ENCODE measurements around the gene ZMIZ1.

The ZMIZ1 gene

DNA sequence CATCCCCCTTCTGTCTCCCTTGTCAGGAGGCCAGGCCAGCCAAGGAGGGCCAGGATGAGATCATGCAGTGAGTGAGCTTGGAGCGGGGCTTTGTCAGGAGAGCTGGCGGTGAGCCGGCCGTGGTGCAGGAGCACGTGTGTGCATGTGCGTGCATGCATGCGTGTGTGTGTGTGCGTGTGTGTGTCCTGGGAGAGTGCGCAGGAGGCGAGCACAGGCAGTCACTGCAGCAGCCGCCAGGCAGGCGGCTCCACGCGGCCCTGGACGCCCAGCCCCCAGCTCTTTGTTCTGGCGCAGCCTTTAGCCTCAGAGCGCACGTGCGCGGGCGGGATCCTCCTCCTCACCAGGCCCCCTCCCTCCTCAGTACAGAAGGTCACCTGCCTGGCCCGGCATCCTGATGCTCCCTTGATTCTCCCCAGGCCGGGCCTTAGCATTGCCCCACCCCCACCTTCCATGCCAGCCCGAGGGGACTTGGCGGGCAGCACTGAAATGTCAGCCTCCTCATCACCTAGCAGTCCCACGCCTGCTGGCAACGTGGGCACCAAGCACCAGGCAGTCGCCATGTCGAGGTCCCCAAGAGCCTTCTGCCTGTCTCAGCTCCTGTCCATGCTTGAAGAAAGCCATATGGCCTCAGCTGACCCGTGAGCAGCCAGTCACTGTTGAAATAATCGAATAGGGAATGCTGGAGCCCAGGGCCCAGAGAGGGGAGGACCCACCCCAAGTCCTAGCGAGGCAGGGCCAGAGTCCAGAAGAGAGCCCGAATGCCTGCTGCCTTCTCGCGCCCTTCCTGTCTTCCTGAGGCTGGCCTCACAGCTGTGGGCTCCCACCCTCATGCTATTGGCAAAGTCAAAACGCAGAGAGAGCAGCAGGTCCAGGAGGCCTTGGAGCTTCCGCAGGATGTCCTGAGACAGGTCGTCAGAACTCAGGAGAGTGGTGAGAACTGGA is 152.6 kb downstream of the ZMIZ1 start:
- H3K4me3 ChIP-seq (replicated peaks in 1 of 2; ENCODE audit: low read depth in 2 of 2, low read length in 2 of 2) = no peak overlapping the region
- peak; percentile 78 to 92 for DNase-seq (ENCODE audit: low read depth in 2 of 2)
- TF ChIP-seq, protein P1, sequence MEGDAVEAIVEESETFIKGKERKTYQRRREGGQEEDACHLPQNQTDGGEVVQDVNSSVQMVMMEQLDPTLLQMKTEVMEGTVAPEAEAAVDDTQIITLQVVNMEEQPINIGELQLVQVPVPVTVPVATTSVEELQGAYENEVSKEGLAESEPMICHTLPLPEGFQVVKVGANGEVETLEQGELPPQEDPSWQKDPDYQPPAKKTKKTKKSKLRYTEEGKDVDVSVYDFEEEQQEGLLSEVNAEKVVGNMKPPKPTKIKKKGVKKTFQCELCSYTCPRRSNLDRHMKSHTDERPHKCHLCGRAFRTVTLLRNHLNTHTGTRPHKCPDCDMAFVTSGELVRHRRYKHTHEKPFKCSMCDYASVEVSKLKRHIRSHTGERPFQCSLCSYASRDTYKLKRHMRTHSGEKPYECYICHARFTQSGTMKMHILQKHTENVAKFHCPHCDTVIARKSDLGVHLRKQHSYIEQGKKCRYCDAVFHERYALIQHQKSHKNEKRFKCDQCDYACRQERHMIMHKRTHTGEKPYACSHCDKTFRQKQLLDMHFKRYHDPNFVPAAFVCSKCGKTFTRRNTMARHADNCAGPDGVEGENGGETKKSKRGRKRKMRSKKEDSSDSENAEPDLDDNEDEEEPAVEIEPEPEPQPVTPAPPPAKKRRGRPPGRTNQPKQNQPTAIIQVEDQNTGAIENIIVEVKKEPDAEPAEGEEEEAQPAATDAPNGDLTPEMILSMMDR (IDR thresholded peaks at IDR 0.05; ENCODE audit: low read depth, low read length) = no peak

DNA sequence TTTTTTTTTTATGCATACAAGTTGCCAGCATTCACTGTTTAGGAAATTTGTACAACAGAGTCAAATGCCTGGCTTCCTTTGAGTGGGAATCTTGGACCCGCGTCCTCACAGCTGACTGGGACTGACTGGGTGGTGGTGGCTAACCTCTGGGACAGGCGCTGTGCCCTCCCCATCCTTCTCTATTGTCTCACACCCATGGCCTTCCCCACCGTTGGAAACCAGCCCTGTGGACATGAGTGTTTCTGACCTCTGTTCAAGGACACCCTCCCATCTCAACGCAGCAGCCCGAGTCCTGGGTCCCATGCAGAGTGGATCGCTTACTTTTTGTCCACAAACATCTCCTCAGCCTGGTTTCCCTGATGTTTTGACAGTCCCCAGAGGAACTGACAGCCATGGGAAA is 153.4 kb downstream of the ZMIZ1 start:
- H3K4me3 ChIP-seq (replicated peaks in 1 of 2; ENCODE audit: low read depth in 2 of 2, low read length in 2 of 2) = no peak overlapping the region
- DNase-seq (ENCODE audit: low read depth in 2 of 2) = no peak
- TF ChIP-seq, protein P1 (IDR thresholded peaks at IDR 0.05; ENCODE audit: low read depth, low read length) = no peak

DNA sequence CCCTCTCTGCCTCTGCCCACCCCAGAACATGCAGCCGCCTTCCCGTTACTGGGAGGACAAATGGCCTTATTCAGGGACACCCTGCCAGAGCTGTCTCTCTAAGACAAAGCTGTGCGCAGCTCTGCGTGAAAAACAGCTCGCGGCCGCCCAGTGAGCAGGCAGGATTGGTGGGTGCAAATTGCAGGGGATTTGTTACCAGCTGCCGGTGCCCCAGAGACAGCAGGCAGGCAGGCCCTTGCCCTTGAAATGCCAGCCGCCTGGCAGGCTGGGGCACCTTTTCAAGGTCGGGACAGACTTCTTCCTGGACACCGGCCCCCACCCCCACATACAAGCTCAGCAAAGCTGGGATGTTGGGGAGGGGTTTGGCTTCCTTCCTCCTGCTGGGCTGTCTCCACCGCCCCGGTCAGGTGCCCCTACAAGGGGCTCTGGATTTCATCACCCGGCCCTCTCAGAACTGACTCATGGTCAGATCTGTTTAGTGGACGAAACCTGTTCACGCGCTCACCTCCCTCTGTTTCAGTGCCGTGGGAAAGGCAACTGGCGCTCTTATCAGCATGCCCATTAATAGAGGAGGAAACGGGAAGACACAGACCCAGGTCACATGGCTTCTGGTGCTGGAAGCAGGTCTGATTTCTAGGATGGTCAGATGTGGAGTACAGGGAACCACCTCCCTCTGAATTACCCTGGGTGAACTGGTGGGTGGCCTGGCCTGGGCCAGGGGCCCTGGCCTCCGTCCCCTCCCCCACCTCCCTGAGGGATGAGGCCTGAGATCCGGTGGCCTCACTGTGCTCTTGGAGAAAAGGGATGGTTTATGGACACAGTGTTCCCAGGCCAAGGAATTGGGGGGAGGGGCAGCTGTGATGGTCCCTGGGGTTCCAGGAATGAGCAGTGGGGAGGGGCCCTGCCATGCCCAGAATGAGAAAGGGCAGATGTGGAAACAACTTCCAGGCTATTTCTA is 154.6 kb downstream of the ZMIZ1 start:
- TF ChIP-seq, protein P1 (IDR thresholded peaks at IDR 0.05; ENCODE audit: low read depth, low read length) = no peak

DNA sequence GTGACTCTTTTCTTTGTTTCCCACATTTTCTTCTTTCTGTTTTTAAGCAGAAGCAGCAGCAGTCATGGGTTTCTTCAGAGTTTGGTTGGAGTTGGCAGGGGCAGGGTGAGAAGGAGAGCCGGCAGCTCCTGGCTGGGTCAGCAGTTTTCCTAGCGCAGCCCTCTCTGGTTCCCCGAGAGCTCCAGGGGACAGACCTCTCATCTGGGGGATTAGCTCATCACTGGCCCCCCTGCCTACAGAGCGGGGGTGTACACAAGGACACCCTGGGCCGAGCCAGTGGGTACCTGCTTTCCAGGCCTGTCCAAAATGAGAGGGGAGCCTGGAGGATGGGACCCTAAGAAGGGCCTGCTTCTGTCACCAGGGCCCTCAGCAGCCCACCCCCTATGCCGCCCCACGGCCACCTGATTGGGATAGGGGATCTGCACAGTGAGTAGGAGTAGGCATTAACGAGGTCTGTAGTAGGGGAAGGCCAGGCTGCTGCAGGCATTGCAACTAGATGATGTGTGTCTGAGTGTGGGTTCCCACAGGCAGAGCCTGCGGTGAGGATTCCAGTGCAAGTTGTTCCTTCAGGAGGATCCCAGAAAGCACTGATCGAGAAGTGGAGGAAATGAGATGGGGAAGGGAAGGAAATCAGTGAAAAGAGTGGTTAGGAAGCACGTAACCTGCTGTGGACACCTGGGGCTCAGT is 155.6 kb downstream of the ZMIZ1 start:
- TF ChIP-seq, protein P1 (IDR thresholded peaks at IDR 0.05; ENCODE audit: low read depth, low read length) = no peak
- no peak for DNase-seq (ENCODE audit: low read depth in 2 of 2)
- no peak overlapping the region for H3K4me3 ChIP-seq (replicated peaks in 1 of 2; ENCODE audit: low read depth in 2 of 2, low read length in 2 of 2)

More for the DNA sequence above, 154.6 kb downstream of the ZMIZ1 start:
- peak; percentile 43 to 90 for DNase-seq (ENCODE audit: low read depth in 2 of 2)
- H3K4me3 ChIP-seq (replicated peaks in 1 of 2; ENCODE audit: low read depth in 2 of 2, low read length in 2 of 2) = no peak overlapping the region

DNA sequence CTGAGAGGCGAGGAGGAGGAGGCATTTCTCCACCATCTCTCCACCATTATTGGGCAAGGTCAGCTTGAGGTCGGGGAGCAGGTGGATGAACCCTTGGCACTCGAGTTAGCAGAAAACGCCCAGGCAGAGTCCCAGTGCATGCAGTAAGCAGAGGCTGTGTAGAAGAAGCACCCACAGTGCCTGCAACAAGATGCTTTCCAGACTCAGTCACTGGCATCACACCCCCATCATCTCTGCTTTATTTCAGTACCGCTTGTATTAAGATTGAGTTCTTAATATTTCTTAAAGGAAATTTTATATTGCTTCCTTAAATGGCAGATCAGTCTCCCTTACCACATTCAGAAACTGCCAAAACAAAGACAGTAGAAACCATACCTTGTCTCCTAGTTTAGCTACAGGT is 156.2 kb downstream of the ZMIZ1 start:
- TF ChIP-seq, protein P1 (IDR thresholded peaks at IDR 0.05; ENCODE audit: low read depth, low read length) = no peak
- H3K4me3 ChIP-seq (replicated peaks in 1 of 2; ENCODE audit: low read depth in 2 of 2, low read length in 2 of 2) = no peak overlapping the region
- no peak for DNase-seq (ENCODE audit: low read depth in 2 of 2)

Data from cardiac fibroblast (primary cell).